NK-92 (cell line): ENCODE data around the gene IL13.
"Not testable (repeated sequence)": the region's sequence is repeated elsewhere in the genome, so short reads cannot be mapped to it uniquely, and the experiment has no call there.

Source experiments
- DNase-seq: peaks from one replicate; lab custom pipeline; 2025; ENCODE audit not compliant: unreplicated experiment; lab: John Stamatoyannopoulos, UW

The IL13 gene

DNA sequence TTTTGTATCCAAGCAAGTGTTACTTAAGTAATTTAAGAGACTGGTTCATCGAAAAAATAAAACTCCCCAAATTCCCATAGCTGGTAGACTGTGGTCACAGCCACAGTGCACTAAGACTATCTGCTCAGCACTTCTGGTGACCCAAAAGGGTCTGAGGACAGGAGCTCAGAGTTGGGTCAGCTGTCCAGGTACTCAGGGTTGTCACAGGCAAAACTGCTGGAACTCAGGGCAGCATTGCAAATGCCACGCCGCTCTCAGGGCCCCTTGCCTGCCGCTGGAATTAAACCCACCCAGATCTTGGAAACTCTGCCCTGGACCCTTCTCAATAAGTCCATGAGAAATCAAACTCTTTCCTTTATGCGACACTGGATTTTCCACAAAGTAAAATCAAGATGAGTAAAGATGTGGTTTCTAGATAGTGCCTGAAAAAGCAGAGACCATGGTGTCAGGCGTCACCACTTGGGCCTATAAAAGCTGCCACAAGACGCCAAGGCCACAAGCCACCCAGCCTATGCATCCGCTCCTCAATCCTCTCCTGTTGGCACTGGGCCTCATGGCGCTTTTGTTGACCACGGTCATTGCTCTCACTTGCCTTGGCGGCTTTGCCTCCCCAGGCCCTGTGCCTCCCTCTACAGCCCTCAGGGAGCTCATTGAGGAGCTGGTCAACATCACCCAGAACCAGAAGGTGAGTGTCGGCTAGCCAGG is at the start of gene IL13:
TSS of gene IL13 (plus strand) at position 498 of the 705 bp plus-strand sequence. CDS start at position 512, 14 bp downstream.
- DNase-seq, result no peak

GRCh38 chr5:132611965-132612364 is 46.0 kb upstream of the IL13 start:
- no peak for DNase-seq

GRCh38 chr5:132612846-132613245 is 45.1 kb upstream of the IL13 start:
- no peak for DNase-seq

DNA sequence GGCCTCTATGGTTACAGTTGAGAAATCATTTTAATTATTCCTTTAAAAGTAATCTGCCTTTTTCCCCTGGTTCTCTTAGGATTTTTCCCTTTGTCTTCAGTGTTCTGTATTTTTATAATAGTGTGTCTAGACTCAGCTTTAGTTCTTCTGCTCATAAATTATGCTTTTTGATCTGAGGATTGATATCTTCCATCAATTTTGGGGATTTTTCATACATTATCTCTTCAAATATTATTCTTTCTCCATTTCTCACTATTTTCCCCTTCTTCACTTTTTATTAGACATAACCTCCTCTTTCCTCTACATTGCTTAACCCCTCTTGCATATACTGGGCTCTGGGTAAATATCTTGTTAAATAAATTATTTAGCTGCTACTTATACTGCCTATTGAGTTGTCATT is 36.3 kb upstream of the IL13 start:
- DNase-seq, result no peak

GRCh38 chr5:132622608-132623007 is 35.4 kb upstream of the IL13 start:
- no peak for DNase-seq

- DNase-seq, result no peak
Measured at GRCh38 chr5:132627470-132627869, 30.5 kb upstream of the IL13 start.

- no peak for DNase-seq
Measured at GRCh38 chr5:132628814-132629213, 29.2 kb upstream of the IL13 start.

DNA sequence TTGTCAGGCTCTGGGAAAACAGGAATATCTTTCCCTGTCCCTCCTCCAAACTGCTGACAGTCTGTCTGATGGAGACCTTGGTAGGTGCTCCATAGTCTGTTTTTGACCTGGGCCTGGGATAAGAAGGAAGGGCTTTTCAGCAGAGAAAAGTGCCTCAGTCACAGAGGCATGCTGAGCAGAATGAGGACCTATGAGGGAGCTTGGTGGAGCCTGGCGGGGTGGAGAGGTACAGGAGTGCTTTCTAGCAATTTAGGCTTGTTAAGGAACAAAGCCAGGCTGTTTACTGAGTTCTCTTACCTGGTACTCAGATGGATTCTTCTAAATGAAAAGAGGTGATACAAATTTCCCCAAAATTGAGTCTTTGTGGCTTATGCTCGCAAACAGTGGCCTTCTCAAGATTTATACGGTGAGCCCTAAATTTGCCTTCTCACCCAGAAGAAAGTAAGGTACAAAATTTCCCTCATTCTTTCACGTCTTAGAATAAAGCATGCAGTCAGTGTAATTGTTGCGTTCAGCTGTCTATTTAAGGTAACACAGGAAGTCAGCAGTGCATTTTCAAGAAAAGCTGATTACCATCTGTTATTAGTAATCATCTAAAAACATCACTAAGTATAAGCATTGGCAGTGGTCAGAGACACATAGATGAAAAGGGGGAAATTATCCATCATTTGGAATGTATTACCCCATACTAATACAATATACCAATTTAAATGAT is 28.6 kb upstream of the IL13 start:
- DNase-seq, result no peak

DNA sequence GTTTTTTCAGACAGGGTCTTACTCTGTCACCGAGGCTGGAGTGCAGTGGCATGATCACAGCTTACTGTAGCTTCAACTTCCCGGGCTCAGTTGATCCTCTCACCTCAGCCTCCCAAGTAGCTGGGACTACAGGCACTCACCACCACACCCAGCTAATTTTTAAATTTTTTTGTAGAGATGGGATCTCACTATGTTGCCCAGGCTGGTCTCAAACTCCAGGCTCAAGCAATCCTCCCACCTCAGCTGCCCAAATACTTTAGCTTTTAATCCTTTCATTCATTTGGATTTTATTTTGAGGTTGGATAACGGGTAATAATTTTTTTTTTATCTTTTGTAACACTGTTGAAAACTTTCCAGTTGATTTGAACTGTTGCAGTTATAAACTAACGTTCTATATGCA is 24.4 kb upstream of the IL13 start:
- DNase-seq, result not testable (repeated sequence)

GRCh38 chr5:132635873-132636272 is 22.1 kb upstream of the IL13 start:
- no peak for DNase-seq

DNA sequence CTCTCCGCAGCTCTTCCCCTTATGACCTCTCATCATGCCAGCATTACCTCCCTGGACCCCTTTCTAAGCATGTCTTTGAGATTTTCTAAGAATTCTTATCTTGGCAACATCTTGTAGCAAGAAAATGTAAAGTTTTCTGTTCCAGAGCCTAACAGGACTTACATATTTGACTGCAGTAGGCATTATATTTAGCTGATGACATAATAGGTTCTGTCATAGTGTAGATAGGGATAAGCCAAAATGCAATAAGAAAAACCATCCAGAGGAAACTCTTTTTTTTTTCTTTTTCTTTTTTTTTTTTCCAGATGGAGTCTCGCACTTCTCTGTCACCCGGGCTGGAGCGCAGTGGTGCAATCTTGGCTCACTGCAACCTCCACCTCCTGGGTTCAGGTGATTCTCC is 20.7 kb upstream of the IL13 start:
- DNase-seq, result no peak

GRCh38 chr5:132639706-132640130 is 18.3 kb upstream of the IL13 start:
- DNase-seq, result no peak

DNA sequence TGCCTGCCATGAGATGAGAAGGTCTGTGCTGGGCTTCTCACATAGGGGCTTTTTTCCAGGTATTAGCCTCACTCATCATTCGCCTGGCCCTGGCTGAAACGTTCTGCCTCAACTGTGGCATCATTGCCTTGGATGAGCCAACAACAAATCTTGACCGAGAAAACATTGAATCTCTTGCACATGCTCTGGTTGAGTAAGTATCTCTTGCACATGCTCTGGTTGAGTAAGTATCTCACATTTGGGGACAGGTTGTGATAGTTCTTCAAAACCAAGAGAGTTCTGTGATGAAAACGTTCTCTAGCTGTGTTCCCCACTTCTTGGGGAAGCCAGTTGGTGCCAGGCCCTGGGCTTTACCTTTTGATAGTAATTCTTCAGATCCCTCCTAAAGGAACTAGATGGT is 17.4 kb upstream of the IL13 start:
- no peak for DNase-seq

DNA sequence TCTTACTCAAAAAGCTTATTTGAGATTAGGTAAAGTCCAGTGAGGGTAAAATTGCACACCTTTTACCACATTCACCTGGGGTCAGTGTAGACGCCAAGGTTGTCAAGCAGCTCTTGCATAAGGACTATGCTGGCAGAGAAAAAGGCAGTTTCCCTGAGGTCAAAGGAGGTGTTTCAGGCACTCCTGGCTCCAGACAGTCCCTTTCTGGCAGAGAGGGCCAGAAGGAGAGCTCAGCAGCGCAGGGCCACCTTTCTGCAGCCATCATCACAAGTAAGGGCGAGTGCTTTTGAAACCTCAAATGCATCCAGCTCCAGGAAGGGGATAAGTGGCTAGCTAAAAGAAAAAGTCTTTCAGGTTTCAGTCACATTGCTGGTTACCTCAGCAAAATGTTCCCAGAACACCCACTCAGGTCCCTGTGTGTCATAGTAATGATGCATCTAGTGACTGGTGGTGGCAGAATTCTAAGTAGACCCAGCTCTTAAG is 16.7 kb upstream of the IL13 start:
- DNase-seq, result no peak

GRCh38 chr5:132641841-132642240 is 16.1 kb upstream of the IL13 start:
- DNase-seq, result no peak

DNA sequence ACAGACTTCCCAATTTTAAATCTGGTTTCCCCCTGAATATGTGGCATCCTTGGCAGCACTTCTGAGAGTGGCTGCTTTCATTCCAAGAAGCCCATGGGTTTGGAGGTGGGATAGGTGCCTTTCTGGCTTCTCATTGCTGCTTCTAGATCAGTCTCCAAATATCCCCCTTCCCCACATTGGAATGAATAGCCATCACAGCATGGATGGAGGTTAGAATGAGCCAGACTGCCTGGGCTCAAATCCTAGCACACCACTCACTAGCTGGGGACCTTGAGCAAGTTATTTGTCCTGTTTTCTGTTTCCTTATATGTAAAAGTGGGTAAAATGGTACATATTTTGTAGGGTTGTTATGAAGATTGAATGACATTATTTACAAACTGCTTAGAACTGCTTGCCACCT is 13.8 kb upstream of the IL13 start:
- DNase-seq, result no peak

DNA sequence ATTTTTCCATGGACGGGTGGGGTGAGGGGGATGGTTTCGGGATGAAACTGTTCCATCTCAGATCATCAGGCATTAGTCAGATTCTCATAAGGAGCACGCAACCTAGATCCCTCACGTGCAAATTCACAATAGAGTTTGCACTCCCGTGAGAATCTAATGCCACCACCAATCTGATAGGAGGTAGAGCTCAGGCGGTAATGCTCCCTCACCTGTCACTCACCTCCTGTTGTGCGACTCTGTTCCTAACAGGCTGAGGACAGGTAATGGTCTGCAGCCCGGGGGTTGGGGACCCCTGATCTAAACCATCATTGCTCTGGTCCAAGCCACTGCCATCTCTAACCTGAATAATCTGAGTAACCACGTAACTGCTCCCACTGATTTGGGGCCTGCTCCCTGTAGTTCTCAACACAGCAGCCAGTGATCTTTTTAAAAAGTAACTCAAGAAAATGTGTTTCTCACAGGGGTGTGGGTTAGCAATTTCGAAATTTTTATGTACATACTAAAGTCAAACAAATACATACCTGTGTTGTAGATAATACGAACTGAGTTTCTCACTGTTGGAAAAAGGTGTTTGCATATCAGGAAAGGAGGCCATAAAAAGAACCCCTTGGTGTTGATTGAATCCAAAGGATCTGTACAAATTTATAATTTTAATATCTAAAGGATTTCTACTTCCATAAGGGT is 11.2 kb upstream of the IL13 start:
- DNase-seq, result no peak

DNA sequence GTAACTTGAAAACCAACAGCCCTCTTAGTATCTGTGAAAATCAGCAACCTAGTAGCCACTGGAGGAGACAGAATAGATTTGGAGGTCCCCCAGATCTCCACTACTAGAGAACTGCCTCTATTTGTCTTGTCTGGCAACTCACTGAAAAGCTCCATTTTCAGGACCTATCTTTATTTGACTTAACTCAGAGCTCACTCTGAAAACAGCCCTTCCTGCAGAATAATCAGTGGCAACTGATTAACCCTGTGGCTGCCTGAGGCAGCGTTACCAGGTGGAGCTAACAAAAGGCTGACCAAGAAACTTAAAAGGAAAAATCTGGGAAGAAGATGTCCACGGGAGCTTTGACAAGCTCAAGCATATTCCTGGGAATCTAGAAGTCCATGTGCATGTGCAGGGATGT is 10.5 kb upstream of the IL13 start:
- DNase-seq, result no peak

- no peak for DNase-seq
Measured at GRCh38 chr5:132648355-132648754, 9.6 kb upstream of the IL13 start.

GRCh38 chr5:132651838-132652469 is 6.0 kb upstream of the IL13 start:
- no peak for DNase-seq

DNA sequence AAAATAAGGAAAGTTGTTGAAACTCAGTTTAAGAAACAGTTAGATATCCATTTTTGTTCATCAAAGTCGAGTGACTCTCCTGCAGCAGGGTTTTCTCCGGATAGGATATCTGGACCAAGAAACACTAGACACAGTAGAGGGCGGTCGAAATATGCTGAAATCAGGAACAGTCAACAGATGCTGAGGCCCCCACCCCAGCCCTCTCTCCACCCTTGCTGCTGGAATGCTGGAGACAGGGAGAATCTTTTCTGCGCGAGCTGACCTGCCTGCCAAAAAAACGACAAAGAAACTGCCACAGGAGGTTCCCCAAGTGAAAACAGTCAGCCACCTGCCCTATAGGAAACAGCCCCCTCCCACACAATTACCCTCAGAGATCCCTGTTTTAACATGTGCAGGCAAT is 4.3 kb upstream of the IL13 start:
- DNase-seq, result no peak
